HG03135 (cell line): ENCODE results near the gene FADS6.
"Not testable (repeated sequence)": the region's sequence is repeated elsewhere in the genome, so short reads cannot be mapped to it uniquely, and the experiment has no call there.

Experiments used
- ATAC-seq: cut with Tn5 transposase; IDR thresholded peaks from one replicate; pipeline ENCODE4 v1.9.1; 2021; ENCODE audit warnings: mild to moderate bottlenecking, moderate library complexity; ENCODE audit not compliant: unreplicated experiment

FADS6 gene

DNA sequence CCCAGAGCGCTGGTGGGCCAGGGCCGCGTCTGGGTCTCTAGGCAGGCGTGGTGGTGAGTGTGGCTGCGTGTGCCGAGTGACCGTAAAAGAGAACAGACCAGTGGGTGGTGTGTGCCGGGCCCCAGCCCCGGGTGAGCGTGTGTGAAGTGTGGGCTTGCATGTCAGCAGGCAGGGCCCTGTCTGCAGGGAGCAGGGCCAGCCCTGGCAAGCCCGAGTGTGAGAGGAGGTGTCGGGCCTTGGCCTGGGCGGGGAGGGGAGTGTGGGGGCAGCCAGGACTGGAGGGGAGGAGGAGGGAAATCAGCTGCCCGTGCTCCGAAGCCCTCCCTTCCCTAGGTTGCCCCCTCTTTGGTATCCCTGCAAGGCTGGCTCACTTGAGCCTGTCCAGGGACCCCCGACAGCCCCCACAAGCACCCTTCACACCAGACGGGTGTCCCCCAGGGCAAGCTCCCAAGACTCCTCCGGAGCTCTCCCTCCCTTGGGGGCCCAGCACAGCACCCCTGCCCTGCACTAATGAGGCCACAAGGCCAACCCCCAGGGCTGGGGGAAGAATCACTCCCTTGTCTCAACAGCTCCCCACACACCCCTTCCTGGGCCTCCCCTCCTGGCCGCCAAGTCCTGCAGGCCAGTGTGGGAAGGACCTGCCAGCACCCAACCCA, 27.7 kb upstream of the FADS6 start:
- no peak for ATAC-seq

DNA sequence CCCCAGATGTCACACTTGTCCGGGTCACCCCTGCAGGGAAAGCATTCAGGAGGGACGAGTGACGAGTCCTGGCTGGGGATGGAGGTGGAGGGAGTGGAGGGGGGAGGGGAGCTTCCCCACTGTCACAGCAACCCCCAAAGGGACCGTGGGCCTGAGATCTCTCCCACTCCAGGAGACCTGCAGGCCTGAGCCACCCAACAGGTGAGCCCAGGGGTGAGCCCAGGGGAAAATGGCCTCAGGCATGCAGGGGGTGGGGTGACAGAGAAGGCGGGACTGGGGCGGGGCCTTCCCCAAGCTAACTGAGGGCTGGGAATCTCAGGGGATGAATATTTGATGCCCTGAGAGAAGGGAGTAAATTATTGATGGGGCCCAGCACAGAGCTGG, 27.2 kb upstream of the FADS6 start:
- ATAC-seq, result no peak

DNA sequence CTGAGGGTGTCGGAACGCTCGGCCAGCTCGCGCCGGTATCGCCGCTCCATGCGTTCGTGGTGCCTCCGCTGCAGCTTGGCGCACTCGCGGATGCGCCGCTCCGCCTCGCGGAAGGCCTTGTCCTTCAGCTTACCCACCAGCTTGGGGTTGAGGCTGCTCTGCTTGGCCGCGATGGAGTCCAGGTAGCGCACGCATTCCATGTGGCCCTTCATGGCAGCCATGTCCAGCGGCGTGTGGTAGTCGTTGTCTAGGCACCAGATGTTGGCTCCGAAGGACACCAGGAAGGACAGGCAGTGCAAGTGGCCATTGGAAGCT, 26.8 kb upstream of the FADS6 start:
- no peak for ATAC-seq

DNA sequence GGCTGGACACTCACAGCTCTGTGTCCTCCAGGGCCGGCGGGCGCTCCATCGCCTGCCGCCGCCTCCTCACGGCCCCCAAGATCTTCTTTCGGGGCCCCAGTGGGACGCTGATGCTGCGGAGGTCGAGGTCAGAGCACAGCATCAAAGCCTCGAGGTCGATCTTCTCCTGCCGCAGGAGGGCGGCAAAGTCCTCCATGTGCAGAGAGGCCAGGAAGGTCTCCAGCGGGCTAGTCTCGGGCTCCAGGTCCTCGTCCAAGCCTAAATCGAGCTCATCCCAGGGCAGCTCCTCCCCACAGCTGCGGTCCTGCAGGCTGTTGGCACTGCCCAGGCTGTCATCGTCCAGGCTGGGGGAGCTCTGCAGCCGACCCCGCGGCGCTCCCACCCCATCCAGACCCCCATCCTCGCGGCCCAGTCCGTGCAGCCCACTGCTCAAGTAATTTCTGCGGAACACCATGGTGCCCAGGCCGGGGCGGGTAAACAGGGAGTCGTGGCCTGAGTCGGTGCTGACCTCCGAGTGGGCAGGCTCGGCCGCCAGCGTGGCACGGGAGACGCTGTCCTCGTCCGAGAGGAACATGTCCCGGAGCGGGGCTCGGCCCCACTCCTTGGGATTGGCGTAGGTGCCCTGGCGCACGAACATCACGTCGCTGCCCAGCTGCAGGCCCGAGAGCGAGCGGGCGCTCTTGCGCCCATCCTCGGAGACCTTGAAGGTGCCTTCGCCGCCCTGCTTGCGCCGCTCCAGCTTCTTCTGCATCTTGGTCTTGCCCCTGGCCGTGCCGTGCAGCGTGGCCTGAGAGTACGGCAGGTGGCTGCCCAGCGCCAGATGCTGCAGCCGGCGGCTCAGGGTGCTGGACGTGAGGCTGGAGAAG, 26.2 kb upstream of the FADS6 start:
- no peak for ATAC-seq

DNA sequence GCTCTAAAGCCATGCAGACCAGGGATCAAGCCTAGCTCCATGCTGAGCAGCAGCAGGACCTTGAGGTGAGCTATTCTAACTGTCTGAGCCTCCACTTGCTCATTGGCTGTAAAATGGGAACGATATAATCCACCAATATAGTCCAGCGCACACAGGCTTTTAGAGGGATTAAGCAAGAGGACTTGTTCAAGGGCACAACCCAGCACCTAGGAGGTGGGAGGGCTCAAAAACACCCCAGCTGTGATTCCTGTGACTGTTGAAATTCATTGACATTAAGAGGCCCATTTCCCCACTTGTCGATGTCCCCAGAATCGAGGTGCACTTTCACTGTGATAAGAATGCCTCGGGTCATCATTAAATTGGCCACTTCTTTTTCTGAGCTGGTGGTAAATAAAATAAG, 25.5 kb upstream of the FADS6 start:
- no peak for ATAC-seq

DNA sequence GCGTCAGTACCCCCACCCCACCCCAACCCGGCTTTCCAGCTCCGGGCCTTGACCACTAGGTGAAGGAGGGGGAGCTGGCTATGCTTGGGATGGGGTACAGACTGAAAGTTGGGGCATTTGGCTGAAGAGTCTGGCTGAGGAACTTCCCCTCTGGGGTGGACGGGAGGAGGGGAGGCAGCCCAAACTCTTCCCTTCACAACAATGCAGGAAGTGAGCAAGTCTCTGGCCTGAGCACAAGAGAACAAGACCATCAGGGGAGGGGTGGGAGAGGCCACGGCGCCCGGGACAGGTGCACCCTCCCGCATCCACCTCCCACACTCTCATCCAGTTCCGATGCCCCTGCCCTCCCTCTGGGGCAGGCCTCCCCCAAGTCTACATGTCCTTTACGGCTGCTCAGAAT, 24.0 kb upstream of the FADS6 start:
- no peak for ATAC-seq

DNA sequence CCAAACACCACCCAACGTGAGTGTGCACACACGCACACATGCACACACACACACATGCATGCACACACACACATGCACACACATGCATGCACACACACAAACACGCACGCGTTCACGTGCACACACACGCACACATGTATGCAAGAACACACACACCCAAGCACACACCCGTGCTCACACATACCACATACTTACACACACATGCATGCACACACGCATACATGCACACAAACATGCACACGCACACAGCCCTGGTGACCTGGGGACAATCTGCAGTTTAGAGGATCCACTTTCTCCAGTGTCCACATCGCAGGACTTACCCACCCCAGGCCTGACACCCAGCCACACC, 23.4 kb upstream of the FADS6 start:
- no peak for ATAC-seq

DNA sequence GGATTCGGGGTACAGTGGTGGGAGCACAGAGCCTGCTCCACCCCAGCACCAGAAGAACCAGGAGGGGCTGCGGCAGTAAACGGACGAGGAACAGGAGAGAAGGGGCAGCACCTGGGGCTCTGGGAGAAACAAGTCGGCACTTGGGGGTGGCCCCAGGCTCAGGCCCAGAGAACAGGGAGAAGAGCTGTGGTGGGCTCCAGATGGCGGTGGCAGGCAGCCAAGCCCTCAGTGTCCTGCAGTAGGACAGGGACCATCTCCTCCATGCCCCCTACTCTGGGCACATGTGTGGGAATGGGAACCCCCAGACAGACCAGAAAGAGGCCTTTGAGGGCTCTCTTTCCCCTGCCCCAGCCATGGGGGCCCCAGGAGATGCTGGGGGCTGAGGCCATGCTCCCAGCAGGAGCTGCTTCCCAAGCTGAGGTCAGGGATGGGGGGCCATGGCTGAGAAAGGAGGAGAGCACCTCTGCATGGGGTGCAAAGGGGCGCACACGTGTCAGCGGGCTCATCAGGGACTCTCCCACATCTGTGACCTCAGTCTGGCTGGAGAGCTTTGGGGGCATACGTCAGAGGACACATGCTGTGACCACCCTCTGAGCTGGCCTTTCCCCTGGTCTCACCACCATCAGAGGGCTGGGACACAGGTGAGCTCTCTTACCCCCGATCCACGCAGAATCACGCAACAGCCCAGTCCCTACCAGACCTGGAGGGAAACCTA, 22.9 kb upstream of the FADS6 start:
- no peak for ATAC-seq

DNA sequence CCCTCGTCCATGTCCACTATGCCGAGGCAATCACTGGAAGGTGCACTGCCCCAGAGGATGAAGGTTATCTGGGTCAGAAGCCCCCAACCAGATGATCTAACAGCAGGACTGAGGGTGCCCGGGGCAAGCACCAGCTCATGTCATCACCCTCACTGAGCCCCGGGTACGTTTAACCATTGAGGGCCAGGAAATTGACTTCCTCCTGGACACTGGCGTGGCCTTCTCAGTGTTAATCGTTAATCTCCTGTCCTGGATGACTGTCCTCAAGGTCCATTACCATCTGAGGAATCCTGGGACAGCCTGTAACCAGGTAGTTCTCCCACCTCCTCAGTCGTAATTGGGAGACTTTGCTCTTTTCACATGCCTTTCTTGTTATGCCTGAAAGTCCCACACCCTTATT, 18.0 kb upstream of the FADS6 start:
- not testable (repeated sequence) for ATAC-seq

DNA sequence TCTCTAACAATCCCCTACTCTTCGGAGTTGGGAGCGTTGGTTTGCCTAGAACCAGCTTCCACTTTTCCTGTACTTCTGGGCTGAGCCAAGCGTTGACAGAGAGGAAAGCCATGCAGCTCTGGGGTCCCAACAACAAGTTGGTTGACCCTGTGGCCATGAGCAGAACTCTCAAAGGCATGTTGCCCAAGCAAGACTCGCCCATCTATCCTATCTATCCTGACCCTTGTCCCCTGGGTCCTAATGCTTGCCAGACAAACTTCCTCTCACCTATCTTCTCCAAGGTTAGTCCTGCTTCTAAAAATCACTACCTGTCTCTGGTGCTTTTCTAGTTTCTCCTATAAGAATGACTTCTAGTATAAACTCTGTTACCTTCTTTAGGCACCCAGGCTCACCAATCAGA, 15.7 kb upstream of the FADS6 start:
- not testable (repeated sequence) for ATAC-seq

DNA sequence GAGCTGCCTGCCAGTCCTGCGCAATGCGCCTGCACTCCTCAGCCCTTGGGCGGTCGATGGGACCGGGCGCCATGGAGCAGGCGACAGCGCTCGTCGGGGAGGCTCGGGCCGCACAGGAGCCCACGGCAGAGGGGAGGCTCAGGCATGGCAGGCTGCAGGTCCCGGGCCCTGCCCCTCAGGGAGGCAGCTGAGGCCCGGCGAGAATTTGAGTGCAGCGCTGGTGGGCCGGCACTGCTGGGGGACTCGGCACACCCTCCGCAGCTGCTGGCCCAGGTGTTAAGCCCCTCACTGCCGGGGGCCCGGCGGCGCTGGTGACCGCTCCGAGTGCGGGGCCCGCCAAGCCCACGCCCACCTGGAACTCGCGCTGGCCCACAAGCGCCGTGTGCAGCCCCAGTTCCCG, 13.6 kb upstream of the FADS6 start:
- no peak for ATAC-seq

DNA sequence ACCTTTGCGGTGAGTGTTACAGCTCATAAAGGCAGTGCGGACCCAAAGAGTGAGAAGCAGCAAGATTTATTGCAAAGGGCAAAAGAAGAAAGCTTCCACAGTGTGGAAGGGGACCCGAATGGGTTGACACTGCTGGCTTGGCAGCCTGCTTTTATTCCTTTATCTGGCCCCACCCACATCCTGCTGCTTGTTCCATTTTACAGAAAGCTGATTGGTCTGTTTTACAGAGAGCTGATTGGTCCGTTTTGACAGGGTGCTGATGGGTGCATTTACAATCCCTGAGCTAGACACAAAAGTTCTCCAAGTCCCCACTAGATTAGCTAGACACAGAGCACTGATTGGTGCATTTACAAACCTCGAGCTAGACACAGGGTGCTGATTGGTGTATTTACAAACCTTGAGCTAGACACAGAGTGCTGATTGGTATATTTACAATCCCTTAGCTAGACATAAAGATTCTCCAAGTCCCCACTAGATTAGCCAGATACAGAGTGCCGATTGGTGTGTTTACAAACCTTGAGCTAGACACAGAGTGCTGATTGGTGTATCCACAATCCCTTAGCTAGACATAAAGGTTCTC, 12.9 kb upstream of the FADS6 start:
- ATAC-seq, result not testable (repeated sequence)

DNA sequence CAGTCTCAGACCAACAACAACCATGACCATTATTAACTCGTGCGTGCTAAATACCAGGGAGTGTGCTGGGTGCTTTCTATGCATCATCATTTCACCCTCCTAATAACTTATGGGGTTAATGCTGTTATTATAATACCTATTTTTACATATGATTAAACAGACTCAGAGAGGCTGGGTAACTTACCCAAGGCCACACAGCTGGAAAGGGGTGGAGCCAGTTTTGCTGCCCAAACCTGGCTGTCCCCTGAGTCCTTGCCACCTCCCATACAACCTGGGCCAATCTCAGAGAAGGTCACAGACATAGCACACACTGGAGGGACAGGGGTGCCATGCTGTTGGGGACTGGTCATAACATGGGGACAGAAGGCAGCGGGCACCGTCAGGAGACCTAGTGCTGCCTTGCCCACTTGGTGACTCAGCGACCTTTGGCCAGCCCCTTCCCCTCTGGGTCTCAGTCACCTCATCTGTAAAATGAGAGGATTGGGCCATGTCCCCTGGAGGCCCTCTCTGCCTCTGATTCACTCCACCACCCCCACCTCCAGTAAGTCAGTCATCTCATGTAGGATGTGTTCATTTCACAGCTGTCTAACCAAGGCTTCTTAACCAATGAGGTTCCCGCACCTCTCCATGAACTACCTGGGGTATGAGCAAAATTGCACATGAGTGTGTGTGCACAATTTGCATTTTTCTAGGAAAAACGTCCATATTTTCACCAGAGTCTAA, 11.4 kb upstream of the FADS6 start:
- ATAC-seq, result no peak

DNA sequence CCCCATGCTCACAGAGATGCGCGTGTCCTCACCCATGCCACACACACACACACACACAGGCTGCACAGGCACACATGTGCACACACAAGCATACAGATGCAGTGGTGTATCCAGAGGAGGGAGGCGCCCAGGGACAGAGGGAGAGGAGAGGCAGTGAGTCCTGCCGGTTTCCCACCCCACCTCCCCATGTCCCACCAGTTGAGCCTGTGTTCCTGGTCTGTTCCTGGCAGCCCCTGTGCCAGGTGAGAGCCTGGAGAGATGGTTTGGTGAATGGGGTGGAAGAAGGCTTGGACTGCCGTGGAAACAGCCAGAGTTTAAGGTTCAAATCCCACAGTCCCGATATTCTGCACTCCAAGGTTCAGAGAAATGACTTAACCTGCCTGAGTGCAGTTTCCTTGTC, 10.2 kb upstream of the FADS6 start:
- no peak for ATAC-seq

DNA sequence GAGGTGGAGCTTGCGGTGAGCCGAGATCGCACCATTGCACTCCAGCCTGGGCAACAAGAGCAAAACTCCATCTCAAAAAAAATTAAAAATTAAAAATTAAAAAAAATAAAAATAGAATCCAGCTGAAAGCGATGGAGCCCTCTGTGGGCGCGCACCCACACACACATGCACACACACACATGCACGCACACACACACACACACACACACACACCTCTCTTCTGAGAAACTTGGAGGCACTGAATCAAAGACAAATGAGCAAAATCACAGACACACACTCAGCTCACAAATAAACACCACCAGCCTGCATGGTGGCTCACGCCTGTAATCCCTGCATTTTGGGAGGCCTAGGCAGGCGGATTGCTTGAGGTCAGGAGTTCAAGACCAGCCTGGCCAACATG, 9.6 kb upstream of the FADS6 start:
- no peak for ATAC-seq

DNA sequence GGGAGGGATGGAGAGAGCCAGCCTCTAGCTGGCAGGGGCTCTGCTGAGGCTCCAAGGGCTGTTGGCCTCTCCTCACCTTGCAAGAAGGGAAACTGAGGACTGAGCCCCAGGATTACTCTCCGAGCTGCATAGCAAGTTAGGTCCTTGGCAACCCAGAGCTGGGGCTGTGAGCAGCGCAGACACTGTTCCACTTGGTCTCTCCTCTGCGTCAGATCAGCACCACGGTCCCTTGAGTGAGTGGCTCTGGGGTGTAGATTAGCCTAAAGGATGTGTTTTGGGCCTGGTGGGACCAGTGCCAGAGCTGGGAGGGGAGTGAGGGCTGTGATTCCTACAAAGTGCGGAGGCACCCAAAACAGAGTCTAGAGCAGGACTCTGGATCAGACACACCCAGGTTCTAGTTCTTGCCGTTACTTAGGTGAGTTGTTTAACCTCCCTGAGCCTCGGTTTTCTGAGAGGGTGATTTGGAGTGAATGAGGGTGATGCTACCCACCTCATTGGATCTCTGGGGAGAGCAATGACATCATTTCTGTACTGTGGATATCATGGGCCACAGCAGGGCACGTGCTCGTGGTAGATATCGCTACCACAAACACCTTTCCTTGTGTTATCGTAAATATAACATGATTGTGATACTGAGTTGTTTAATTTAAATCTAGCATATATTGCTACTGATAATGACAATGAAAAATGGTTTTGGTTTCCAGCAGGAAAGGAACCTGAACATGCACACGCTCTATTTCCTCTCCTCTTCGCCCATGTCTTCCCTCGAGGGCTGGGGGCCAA, 8.1 kb upstream of the FADS6 start:
- ATAC-seq, result no peak

DNA sequence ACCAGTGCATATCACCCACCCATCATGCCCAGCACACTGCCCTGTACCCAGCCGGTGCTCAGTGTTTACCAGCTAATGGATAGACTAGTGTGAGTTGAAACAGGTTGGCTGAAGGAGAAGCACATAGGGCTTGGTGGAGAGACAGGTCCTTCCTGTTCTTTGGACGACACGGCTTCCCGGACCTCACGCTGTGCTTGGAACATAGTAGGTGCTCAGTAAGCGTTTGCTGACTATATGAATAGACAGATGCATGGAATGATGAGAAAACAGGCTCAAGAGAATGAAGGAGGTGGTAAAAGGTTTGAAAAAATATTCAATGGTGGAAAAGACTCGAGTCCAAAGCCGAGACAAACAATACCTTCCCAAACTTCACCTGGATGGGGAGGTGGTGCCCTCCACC, 6.8 kb upstream of the FADS6 start:
- ATAC-seq, result no peak

DNA sequence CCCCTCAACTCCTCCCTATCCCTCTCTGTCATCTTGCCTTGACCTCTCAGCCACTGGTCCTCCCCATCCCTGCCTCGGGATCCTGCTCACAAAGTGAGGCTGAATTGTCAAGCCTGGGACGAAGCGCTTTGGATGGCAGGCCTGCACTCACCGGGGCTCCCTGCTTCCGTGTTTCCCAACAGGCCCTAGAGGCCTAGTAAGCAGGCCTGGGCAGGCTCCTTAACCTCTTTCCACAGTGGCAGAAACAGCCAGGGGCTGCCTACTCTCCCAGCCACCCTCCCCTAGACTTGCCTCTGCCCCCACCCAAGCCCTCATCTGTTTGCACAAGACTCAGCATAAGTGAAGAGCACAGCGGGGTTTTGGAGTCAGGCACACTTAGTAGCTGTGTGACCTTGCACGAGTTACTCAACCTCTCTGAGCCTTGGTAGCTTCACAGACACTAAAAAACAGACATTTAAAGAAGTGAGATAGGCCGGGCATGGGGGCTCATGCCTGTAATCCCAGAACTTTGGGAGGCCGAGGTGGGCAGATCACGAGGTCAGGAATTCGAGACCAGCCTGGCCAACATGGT, 5.0 kb upstream of the FADS6 start:
- ATAC-seq, result no peak

DNA sequence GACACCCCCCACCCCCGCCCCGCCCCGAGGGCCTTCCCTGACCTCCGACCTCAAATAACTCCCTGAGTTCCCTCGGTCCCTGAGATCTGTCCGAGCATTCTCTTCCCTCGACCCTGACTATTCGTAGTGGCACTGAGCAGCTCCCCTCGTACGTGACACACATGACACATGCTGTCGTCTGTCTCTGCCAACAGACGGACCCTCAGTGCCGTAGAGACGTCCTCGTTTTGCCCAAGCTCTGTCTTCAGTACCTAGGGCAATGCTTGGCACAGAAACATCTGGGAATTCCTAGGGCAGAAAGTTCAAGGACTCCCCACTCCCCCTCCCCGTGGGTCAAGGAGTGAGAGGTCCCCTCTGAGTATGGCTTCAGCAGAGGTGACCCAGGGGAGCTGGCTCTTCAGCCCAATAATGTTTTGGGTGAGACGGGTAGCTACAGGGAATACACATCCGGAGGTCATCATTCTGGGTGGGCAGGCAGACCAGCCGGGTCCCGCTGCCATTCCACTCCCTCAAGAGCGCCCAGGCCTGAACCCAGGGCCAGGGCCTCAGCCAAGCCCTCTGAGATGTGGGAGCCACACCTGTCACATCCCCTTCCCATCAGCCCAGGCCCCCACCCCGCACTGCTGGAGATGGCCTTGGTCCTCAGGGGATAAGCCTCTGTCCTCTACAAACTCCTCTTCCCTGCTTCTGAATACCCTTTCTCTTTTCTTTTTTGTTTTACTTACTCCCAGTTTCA, 671 bp upstream of the FADS6 start:
- no peak for ATAC-seq
